CD4-positive, alpha-beta T cell treated with Interleukin-12 subunit alpha and Interleukin-12 subunit beta, for 1 hour (primary cell): ENCODE data around the gene TNFSF13B.

Source experiments
- DNase-seq: peaks from one replicate; pipeline ENCODE4 v3.0.0-alpha.2; 2020

TNFSF13B gene

GRCh38 chr13:108352599-108352998 lies 83.1 kb downstream of the TNFSF13B start:
- DNase-seq: no peak

GRCh38 chr13:108357228-108357627 lies 87.7 kb downstream of the TNFSF13B start:
- DNase-seq: no peak
